Natural killer cell (primary cell): ENCODE data around the gene LAMC3. TPM values are rescaled to one million over a fixed set of nuclear protein-coding genes. Genes with fewer than 3 reads are reported as not detected.

ENCODE experiments used
- ATAC-seq, 3 donors: fragments of 150-1000 bp in 2 of 3; fragments of 200-7000 bp in 1 of 3; cut with Tn5 transposase; 1 replicate in 1 of 3; 2 replicates in 2 of 3; pipeline ENCODE4 v1.10.0; 2021; ENCODE audit warnings: mild to moderate bottlenecking in 2 of 3, moderate library complexity in 2 of 3
- DNase-seq, 2 donors: peaks; one replicate each; pipeline versions ENCODE4 v3.0.0 to v3.0.0-alpha.2; 2013 to 2021; ENCODE audit warnings: mixed read lengths in 1 of 2
- H3K27ac ChIP-seq: one replicate; pipeline ENCODE4 v1.5.1; 2013; ENCODE audit warnings: mild to moderate bottlenecking, low read length
- H3K27me3 ChIP-seq: one replicate; pipeline ENCODE4 v1.6.1; 2013; ENCODE audit warnings: low read length; ENCODE audit not compliant: control insufficient read depth, insufficient read depth
- H3K36me3 ChIP-seq: one replicate; pipeline ENCODE4 v1.6.1; 2013; ENCODE audit warnings: low read length; ENCODE audit not compliant: control insufficient read depth, insufficient read depth
- H3K4me1 ChIP-seq: one replicate; pipeline ENCODE4 v1.6.1; 2013; ENCODE audit warnings: low read length; ENCODE audit not compliant: control insufficient read depth, insufficient read depth
- H3K4me3 ChIP-seq: one replicate; pipeline ENCODE4 v1.5.1; 2013; ENCODE audit warnings: low read length
- H3K9me3 ChIP-seq: one replicate; pipeline ENCODE4 v1.6.1; 2013; ENCODE audit warnings: low read length; ENCODE audit not compliant: control insufficient read depth, insufficient read depth
- H3K27ac Mint-ChIP-seq, 2 donors: one replicate each; pipeline ENCODE4 v1.8.0; 2022; ENCODE audit warnings: mild to moderate bottlenecking in 2 of 2, mixed read lengths in 2 of 2, moderate library complexity in 1 of 2
- H3K27me3 Mint-ChIP-seq, 2 donors: one replicate each; pipeline ENCODE4 v1.8.0; 2022; ENCODE audit warnings: low read depth in 2 of 2, mixed read lengths in 2 of 2
- H3K36me3 Mint-ChIP-seq: one replicate; pipeline ENCODE4 v1.8.0; 2022; ENCODE audit warnings: mixed read lengths
- H3K4me1 Mint-ChIP-seq, 2 donors: one replicate each; pipeline ENCODE4 v1.8.0; 2022; ENCODE audit warnings: mixed read lengths in 2 of 2
- H3K4me3 Mint-ChIP-seq: one replicate; pipeline ENCODE4 v1.8.0; 2022; ENCODE audit warnings: mild to moderate bottlenecking, moderate library complexity, mixed read lengths
- H3K9me3 Mint-ChIP-seq, 2 donors: one replicate each; pipeline ENCODE4 v1.8.0; 2022; ENCODE audit warnings: mixed read lengths in 2 of 2
- WGBS: methylation state at CpG from one replicate; pipeline ENCODE4 v1.1.7; 2013; ENCODE audit warnings: missing lambda C conversion rate; ENCODE audit not compliant: insufficient coverage; 5-methylcytosine and 5-hydroxymethylcytosine counted together
- intact Hi-C: fragments of 100-400 bp; cut with micrococcal nuclease; formaldehyde crosslinking; loops from one replicate; pipeline ENCODE4 v1.14.2; 2022
- total RNA-seq, 4 donors: library from RNA; stranded (reverse); fragments of 120-200 nt in 1 of 4; gene quantifications; one replicate each; pipeline versions ENCODE4 v1.2.3 to v1.2.4, GENCODE V29; 2013 to 2022
- TF ChIP-seq, protein P1 (sequence below): fragments of 200-600 bp; IDR thresholded peaks from one replicate; pipeline ENCODE4 v1.8.0; 2022; ENCODE audit warnings: antibody characterized with exemption

The LAMC3 gene
- total RNA-seq, 3 donors from 2014 or later (not counting 1 experiment from before 2014, with no cell fraction given): not detected

DNA sequence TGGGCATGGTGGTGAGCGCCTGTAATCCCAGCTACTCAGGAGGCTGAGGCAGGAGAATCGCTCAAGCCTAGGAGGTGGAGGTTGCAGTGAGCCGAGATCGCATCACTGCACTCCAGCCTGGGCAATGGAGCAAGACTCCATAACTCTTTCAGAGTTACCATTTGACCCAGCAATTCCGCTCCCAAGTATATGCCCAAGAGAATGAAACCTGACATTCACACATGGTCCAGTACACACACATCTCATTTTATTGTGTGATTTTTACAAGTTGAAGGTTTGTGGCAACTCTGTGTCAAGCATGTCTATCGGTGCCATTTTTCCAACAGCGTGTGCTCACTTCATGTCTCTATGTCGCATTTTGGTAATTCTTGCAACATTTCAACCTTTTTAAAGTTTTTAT is 45.1 kb upstream of the LAMC3 start:
- H3K36me3 Mint-ChIP-seq: no peaks in the 10 kb centered on the region
- no peak overlapping the region for H3K4me3 Mint-ChIP-seq
- H3K27ac Mint-ChIP-seq: no peak overlapping the region
- peaks cover under 1% of the 10 kb centered on the region in 2 donors for H3K9me3 Mint-ChIP-seq
- TF ChIP-seq, protein P1, sequence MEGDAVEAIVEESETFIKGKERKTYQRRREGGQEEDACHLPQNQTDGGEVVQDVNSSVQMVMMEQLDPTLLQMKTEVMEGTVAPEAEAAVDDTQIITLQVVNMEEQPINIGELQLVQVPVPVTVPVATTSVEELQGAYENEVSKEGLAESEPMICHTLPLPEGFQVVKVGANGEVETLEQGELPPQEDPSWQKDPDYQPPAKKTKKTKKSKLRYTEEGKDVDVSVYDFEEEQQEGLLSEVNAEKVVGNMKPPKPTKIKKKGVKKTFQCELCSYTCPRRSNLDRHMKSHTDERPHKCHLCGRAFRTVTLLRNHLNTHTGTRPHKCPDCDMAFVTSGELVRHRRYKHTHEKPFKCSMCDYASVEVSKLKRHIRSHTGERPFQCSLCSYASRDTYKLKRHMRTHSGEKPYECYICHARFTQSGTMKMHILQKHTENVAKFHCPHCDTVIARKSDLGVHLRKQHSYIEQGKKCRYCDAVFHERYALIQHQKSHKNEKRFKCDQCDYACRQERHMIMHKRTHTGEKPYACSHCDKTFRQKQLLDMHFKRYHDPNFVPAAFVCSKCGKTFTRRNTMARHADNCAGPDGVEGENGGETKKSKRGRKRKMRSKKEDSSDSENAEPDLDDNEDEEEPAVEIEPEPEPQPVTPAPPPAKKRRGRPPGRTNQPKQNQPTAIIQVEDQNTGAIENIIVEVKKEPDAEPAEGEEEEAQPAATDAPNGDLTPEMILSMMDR: no peak
- Histone ChIP-seq H3K27ac (no peak overlapping the region), H3K27me3 (no peaks in the 10 kb centered on the region), H3K36me3 (no peaks in the 10 kb centered on the region), H3K4me1 (no peaks in the 10 kb centered on the region), H3K4me3 (no peak overlapping the region), H3K9me3 (no peaks in the 10 kb centered on the region)
- DNase-seq: no peak
- ATAC-seq: no peak
- no peaks in the 10 kb centered on the region for H3K27me3 Mint-ChIP-seq
- 96% methylated on average over 7 of the region's 8 CpGs for WGBS
- H3K4me1 Mint-ChIP-seq: peaks cover 0 to 3% of the 10 kb centered on the region in 2 donors
- intact Hi-C loops: no loop called here

DNA sequence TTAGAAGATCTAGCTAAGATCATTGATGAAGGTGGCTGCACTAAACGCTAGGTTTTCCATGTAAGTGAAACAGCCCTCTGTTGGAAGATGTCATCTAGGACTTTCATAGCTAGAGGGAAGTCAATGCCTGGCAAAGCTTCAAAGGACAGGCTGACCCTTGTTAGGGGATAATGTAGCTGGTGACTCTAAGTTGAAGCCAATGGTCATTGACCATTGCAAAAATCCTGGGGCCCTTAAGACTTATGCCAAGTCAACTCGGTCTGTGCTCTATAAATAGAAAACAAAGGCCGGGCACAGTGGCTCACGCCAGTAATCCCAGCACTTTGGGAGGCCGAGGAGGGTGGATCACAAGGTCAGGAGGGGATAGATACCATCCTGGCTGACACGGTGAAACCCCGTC is 43.3 kb upstream of the LAMC3 start:
- H3K9me3 Mint-ChIP-seq: no peaks in the 10 kb centered on the region
- H3K27ac Mint-ChIP-seq: no peak overlapping the region
- ATAC-seq (no peak), DNase-seq (no peak)
- WGBS: 90% methylated on average over 7 of the region's 7 CpGs
- H3K27me3 Mint-ChIP-seq: no peaks in the 10 kb centered on the region
- no peaks in the 10 kb centered on the region for H3K9me3 ChIP-seq
- no peaks in the 10 kb centered on the region for H3K36me3 Mint-ChIP-seq
- TF ChIP-seq, protein P1: no peak
- no peak overlapping the region for H3K27ac ChIP-seq
- no peaks in the 10 kb centered on the region for H3K4me1 ChIP-seq
- no peaks in the 10 kb centered on the region for H3K27me3 ChIP-seq
- intact Hi-C loops: no loop called here
- no peak overlapping the region for H3K4me3 ChIP-seq
- no peaks in the 10 kb centered on the region for H3K4me1 Mint-ChIP-seq
- no peaks in the 10 kb centered on the region for H3K36me3 ChIP-seq
- no peak overlapping the region for H3K4me3 Mint-ChIP-seq

DNA sequence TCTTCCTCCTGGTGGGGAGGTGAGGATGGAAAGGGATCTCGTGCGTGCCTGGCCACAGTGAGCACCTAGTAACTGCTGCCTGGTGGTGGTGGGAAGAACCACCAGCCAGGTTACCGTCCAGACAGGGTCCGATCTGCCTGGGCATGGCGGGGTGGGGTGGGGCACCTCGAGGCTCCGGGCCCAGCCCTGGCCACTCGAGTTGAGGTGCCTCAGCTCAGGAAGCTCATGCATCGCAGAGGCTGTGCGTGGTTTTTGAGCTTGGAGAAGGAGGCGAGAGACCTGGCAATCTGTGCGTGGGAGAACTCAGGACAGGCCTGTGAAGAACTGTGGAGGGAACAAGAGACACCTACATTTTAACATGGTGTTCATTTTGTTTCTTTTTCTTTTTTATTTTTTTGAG is 38.9 kb upstream of the LAMC3 start:
- ATAC-seq: no peak
- no peaks in the 10 kb centered on the region for H3K9me3 Mint-ChIP-seq
- TF ChIP-seq, protein P1: no peak

DNA sequence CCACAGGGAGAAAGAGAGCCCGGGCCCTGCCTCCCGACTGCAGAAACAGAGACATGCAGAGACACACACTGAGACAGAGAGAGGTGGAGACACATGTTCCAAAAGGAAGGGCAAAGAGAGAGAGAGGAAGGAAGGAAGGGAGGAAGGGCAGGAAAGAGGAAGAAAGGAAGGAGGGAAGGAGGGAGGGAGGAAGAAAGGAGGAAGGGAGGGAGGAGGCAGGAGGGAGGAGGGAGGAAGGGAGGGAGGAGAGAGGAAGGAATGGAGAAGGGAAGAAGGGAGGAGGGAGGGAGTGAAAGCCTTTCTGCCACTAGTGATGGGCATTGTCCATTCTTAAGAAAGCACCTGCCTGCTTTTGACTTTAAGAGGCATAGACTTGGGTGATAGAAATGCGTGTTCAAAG is 38.1 kb upstream of the LAMC3 start:
- 83% methylated on average over 3 of the region's 3 CpGs for WGBS
- no peak overlapping the region for H3K27ac Mint-ChIP-seq
- H3K36me3 ChIP-seq: no peaks in the 10 kb centered on the region
- no peak overlapping the region for H3K4me3 Mint-ChIP-seq
- no peaks in the 10 kb centered on the region for H3K9me3 Mint-ChIP-seq
- no peaks in the 10 kb centered on the region for H3K36me3 Mint-ChIP-seq
- no peak overlapping the region for H3K4me3 ChIP-seq
- intact Hi-C loops: no loop called here
- no peaks in the 10 kb centered on the region for H3K27me3 ChIP-seq
- no peaks in the 10 kb centered on the region for H3K4me1 ChIP-seq
- TF ChIP-seq, protein P1: no peak
- no peak for ATAC-seq
- no peaks in the 10 kb centered on the region for H3K9me3 ChIP-seq
- DNase-seq: no peak
- H3K27me3 Mint-ChIP-seq: peaks cover 0 to 12% of the 10 kb centered on the region in 2 donors
- no peak overlapping the region for H3K27ac ChIP-seq
- H3K4me1 Mint-ChIP-seq: peaks cover 0 to 12% of the 10 kb centered on the region in 2 donors

More for the DNA sequence above, 38.9 kb upstream of the LAMC3 start:
- no peak overlapping the region for H3K4me3 Mint-ChIP-seq
- Histone ChIP-seq H3K4me3 (no peak overlapping the region), H3K27me3 (no peaks in the 10 kb centered on the region), H3K36me3 (no peaks in the 10 kb centered on the region), H3K4me1 (no peaks in the 10 kb centered on the region), H3K9me3 (no peaks in the 10 kb centered on the region), H3K27ac (no peak overlapping the region)
- no peak for DNase-seq
- WGBS: 71% methylated on average over 12 of the region's 12 CpGs
- no peaks in the 10 kb centered on the region for H3K36me3 Mint-ChIP-seq
- no peak overlapping the region for H3K27ac Mint-ChIP-seq
- H3K4me1 Mint-ChIP-seq: peaks cover 0 to 12% of the 10 kb centered on the region in 2 donors
- peaks cover 0 to 12% of the 10 kb centered on the region in 2 donors for H3K27me3 Mint-ChIP-seq
- intact Hi-C loops: no loop called here
